Erythroblast (primary cell): ENCODE data around the gene COX6A1.

Experiments
- GATA1 ChIP-seq: IDR thresholded peaks from 2 replicates; pipeline ENCODE4 v1.6.1; 2011; ENCODE audit warnings: low read depth, mild to moderate bottlenecking, control low read depth, low read length, moderate library complexity
- POLR2A ChIP-seq: IDR thresholded peaks from 2 replicates; pipeline ENCODE4 v1.6.1; 2011; ENCODE audit warnings: mild to moderate bottlenecking, low read length

DNA sequence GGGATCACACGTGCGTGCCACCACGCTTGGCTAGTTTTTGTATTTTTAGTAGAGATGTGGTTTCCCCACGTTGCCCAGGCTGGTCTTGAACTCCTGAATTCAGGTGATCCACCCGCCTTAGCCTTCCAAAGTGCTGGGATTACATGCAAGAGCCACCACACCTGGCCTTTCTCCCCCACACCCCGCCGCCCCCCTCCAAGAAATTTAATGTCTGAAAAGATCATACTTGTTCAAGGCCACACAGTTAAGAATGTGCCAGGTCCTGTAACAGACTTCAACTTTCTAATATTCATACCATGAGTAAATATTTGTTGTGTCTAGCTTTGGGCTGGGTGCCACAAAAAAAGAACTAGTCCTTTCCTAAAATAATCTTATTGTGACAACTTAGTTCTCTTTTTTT, 17.4 kb downstream of the COX6A1 start:
- TF ChIP-seq POLR2A (no peak), GATA1 (no peak)
